H1 (cell line): ENCODE results near the gene PACSIN1. TPM values are rescaled to one million over a fixed set of nuclear protein-coding genes. Genes with fewer than 3 reads are reported as not detected.
A peak's percentile ranks its signal among the peaks of the same experiment; 100 is the strongest.

Experiments
- CTCF ChIA-PET: fragments of 300-600 bp; sonication (Branson Sonifier 250); formaldehyde crosslinking; loops from one replicate; lab custom pipeline; 2021; ENCODE audit not compliant: partially characterized antibody; lab: Charles Lee
- POLR2A ChIA-PET: fragments of 300-600 bp; sonication (Branson Sonifier 250); formaldehyde crosslinking; loops from one replicate; lab custom pipeline; 2021; ENCODE audit warnings: inconsistent platforms; ENCODE audit not compliant: partially characterized antibody; lab: Charles Lee
- DNase-seq, 2 experiments: peaks; one replicate each; pipeline versions ENCODE4 v3.0.0 to v3.0.0-alpha.2; 2010 to 2022; ENCODE audit warnings: low spot score in 2 of 2, low read depth in 1 of 2, mixed read lengths in 1 of 2
- FAIRE-seq: peaks from 2 replicates; lab custom pipeline; 2011; peaks lifted over from hg19 to GRCh38; lab: Jason Lieb, UNC
- H2AFZ ChIP-seq: 2 replicates; pipeline ENCODE4 v1.8.1; 2012; ENCODE audit warnings: low read length, inconsistent platforms
- H2AK5ac ChIP-seq: 2 replicates; pipeline ENCODE4 v1.6.1; 2013; ENCODE audit warnings: low read depth, low read length
- H2BK120ac ChIP-seq: replicated peaks from 2 replicates; pipeline ENCODE3; 2013; ENCODE audit warnings: low read depth, low read length, inconsistent platforms
- H2BK12ac ChIP-seq: 2 replicates; pipeline ENCODE4 v1.6.1; 2013; ENCODE audit warnings: low read depth, low read length
- H2BK15ac ChIP-seq: 2 replicates; pipeline ENCODE4 v1.6.1; 2013; ENCODE audit warnings: low read length
- H2BK20ac ChIP-seq: 2 replicates; pipeline ENCODE4 v1.6.1; 2013; ENCODE audit warnings: low read length
- H2BK5ac ChIP-seq: 2 replicates; pipeline ENCODE4 v1.6.1; 2013; ENCODE audit warnings: low read depth, low read length
- H3K14ac ChIP-seq: 2 replicates; pipeline ENCODE4 v1.6.1; 2013; ENCODE audit warnings: inconsistent platforms; ENCODE audit not compliant: insufficient read length
- H3K18ac ChIP-seq: 2 replicates; pipeline ENCODE4 v1.6.1; 2013; ENCODE audit warnings: low read length; ENCODE audit errors: extremely low read depth
- H3K23ac ChIP-seq: 2 replicates; pipeline ENCODE4 v1.6.1; 2013; ENCODE audit warnings: inconsistent platforms; ENCODE audit not compliant: insufficient read length
- H3K23me2 ChIP-seq: 2 replicates; pipeline ENCODE4 v1.6.1; 2013; ENCODE audit warnings: low read depth, low read length
- H3K27ac ChIP-seq: 2 replicates; pipeline ENCODE4 v1.6.1; 2011; ENCODE audit warnings: low read depth, low read length, inconsistent platforms
- H3K27me3 ChIP-seq, 4 experiments: replicated peaks in 1 of 4; 1 replicate in 1 of 4; 2 replicates in 3 of 4; pipeline versions ENCODE4 v1.6.1 to v1.8.1; 2011 to 2013; ENCODE audit warnings: low read length in 3 of 4, mild to moderate bottlenecking in 3 of 4, inconsistent platforms in 2 of 4, mixed read lengths in 2 of 4, moderate library complexity in 1 of 4; ENCODE audit not compliant: control insufficient read depth in 3 of 4, insufficient read depth in 3 of 4; ENCODE audit errors: extremely low read depth in 1 of 4
- H3K36me3 ChIP-seq, 4 experiments: 2 replicates each; pipeline versions ENCODE4 v1.6.1 to v1.8.1; 2011 to 2013; ENCODE audit warnings: mild to moderate bottlenecking in 4 of 4, low read length in 3 of 4, moderate library complexity in 2 of 4, control low read depth in 1 of 4, inconsistent platforms in 1 of 4; ENCODE audit not compliant: insufficient read depth in 4 of 4, control insufficient read depth in 2 of 4
- H3K4ac ChIP-seq: replicated peaks from 2 replicates; pipeline ENCODE3; 2013; ENCODE audit warnings: low read length, low read depth, mixed read lengths, inconsistent platforms; ENCODE audit not compliant: insufficient read length
- H3K4me1 ChIP-seq, 4 experiments: replicated peaks in 1 of 4; 1 replicate in 1 of 4; 2 replicates in 3 of 4; pipeline versions ENCODE4 v1.6.1 to v1.8.1; 2011 to 2013; ENCODE audit warnings: low read length in 3 of 4, inconsistent platforms in 2 of 4, mixed read lengths in 1 of 4; ENCODE audit not compliant: insufficient read depth in 4 of 4, control insufficient read depth in 3 of 4
- H3K4me2 ChIP-seq, 2 experiments: 2 replicates each; pipeline versions ENCODE4 v1.6.1 to v1.8.1; 2011 to 2013; ENCODE audit warnings: low read depth in 2 of 2, low read length in 2 of 2, control low read depth in 1 of 2, inconsistent platforms in 1 of 2, mild to moderate bottlenecking in 1 of 2; ENCODE audit not compliant: insufficient read depth in 1 of 2
- H3K4me3 ChIP-seq, 4 experiments: fragments of 200-600, 300-600 bp in 1 of 4; sonication (generic), shearing (Covaris generic), sonication (Bioruptor Twin) in 1 of 4; 2 replicates each; pipeline versions ENCODE4 v1.5.1 to v1.8.1; 2011 to 2016; ENCODE audit warnings: low read length in 4 of 4, low read depth in 3 of 4, control low read depth in 2 of 4, inconsistent platforms in 2 of 4, mild to moderate bottlenecking in 2 of 4, mixed read lengths in 1 of 4, moderate library complexity in 1 of 4; ENCODE audit not compliant: insufficient read depth in 2 of 4; ENCODE audit errors: extremely low read depth in 1 of 4
- H3K56ac ChIP-seq: replicated peaks from 2 replicates; pipeline ENCODE3; 2013; ENCODE audit warnings: low read depth, mild to moderate bottlenecking, mixed read lengths, low read length, inconsistent platforms; ENCODE audit not compliant: insufficient read length
- H3K79me1 ChIP-seq: 2 replicates; pipeline ENCODE4 v1.6.1; 2013; ENCODE audit warnings: low read depth, low read length, control low read depth
- H3K79me2 ChIP-seq, 2 experiments: 2 replicates each; pipeline versions ENCODE4 v1.6.1 to v1.8.1; 2012 to 2013; ENCODE audit warnings: low read length in 2 of 2, mild to moderate bottlenecking in 2 of 2, inconsistent platforms in 1 of 2; ENCODE audit not compliant: insufficient read depth in 2 of 2, control insufficient read depth in 1 of 2
- H3K9ac ChIP-seq, 4 experiments: replicated peaks in 1 of 4; 1 replicate in 1 of 4; 2 replicates in 3 of 4; pipeline versions ENCODE4 v1.6.1 to v1.8.1; 2011 to 2013; ENCODE audit warnings: low read depth in 3 of 4, low read length in 3 of 4, control low read depth in 2 of 4, mild to moderate bottlenecking in 2 of 4, moderate library complexity in 2 of 4, inconsistent platforms in 1 of 4; ENCODE audit errors: extremely low read depth in 1 of 4
- H3K9me3 ChIP-seq, 2 experiments: 2 replicates each; pipeline versions ENCODE4 v1.6.1 to v1.8.1; 2012 to 2013; ENCODE audit warnings: mild to moderate bottlenecking in 2 of 2, moderate library complexity in 2 of 2, control low read depth in 1 of 2, inconsistent platforms in 1 of 2, low read depth in 1 of 2, low read length in 1 of 2, mixed read lengths in 1 of 2; ENCODE audit not compliant: insufficient read depth in 2 of 2
- H4K20me1 ChIP-seq, 2 experiments: replicated peaks in 1 of 2; 2 replicates each; pipeline versions ENCODE3 to v1.8.1; 2011 to 2013; ENCODE audit warnings: inconsistent platforms in 2 of 2, low read length in 2 of 2, mild to moderate bottlenecking in 1 of 2; ENCODE audit not compliant: insufficient read depth in 2 of 2, control insufficient read depth in 1 of 2
- H4K5ac ChIP-seq: 2 replicates; pipeline ENCODE4 v1.6.1; 2013; ENCODE audit warnings: low read length, low read depth, mixed read lengths, inconsistent platforms; ENCODE audit not compliant: insufficient read length
- H4K8ac ChIP-seq: 2 replicates; pipeline ENCODE4 v1.8.0; 2013; ENCODE audit warnings: mild to moderate bottlenecking, moderate library complexity, low read length, inconsistent platforms; ENCODE audit not compliant: insufficient read depth; ENCODE audit errors: extremely low read depth
- H4K91ac ChIP-seq: replicated peaks from 2 replicates; pipeline ENCODE3; 2013; ENCODE audit warnings: low read length, mixed read lengths, inconsistent platforms; ENCODE audit not compliant: insufficient read length
- BCL11A ChIP-seq, 2 experiments: IDR thresholded peaks; one replicate each; pipeline ENCODE4 v1.6.1; 2011; ENCODE audit warnings: low read depth in 2 of 2, low read length in 2 of 2, mild to moderate bottlenecking in 2 of 2
- KDM1A ChIP-seq: fragments of 200-600, 300-600 bp; sonication (generic); IDR thresholded peaks from 2 replicates; pipeline ENCODE4 v1.7.1; 2016; ENCODE audit warnings: mild to moderate bottlenecking, low read length, borderline replicate concordance
- MAFK ChIP-seq: IDR thresholded peaks from 2 replicates; pipeline ENCODE4 v1.6.1; 2012; ENCODE audit warnings: low read depth, mild to moderate bottlenecking, improper control_type of control experiment, low read length
- NANOG ChIP-seq: IDR thresholded peaks from 2 replicates; pipeline ENCODE4 v1.6.1; 2011; ENCODE audit warnings: low read length, low read depth, mild to moderate bottlenecking, inconsistent platforms; ENCODE audit not compliant: insufficient read depth, poor library complexity, severe bottlenecking
- POLR2A ChIP-seq, 2 experiments: IDR thresholded peaks; 1 replicate in 1 of 2; 2 replicates in 1 of 2; pipeline ENCODE4 v1.6.1; 2011; ENCODE audit warnings: low read depth in 2 of 2, low read length in 2 of 2, mild to moderate bottlenecking in 2 of 2; ENCODE audit errors: control extremely low read depth in 1 of 2
- SIX5 ChIP-seq: IDR thresholded peaks from 2 replicates; pipeline ENCODE4 v1.6.1; 2011; ENCODE audit warnings: mild to moderate bottlenecking, low read depth, low read length
- SRF ChIP-seq: IDR thresholded peaks from 2 replicates; pipeline ENCODE4 v1.6.1; 2011; ENCODE audit warnings: mild to moderate bottlenecking, low read depth, low read length, moderate library complexity
- SUZ12 ChIP-seq: fragments of 200-600 bp; sonication (generic); IDR thresholded peaks from 2 replicates; pipeline ENCODE4 v1.6.1; 2012; ENCODE audit warnings: mild to moderate bottlenecking, inconsistent platforms, low read length, moderate library complexity, mixed read lengths
- WGBS, 2 experiments: shearing (Covaris generic) in 1 of 2; methylation state at CpG; one replicate each; pipeline versions ENCODE4 v1.1.6 to v1.1.7; 2013 to 2015; ENCODE audit warnings: low lambda C conversion rate in 2 of 2, mixed read lengths in 2 of 2, inconsistent platforms in 1 of 2, low coverage in 1 of 2, missing lambda C conversion rate in 1 of 2; ENCODE audit not compliant: insufficient replicate concordance in 2 of 2, insufficient coverage in 1 of 2, insufficient read length in 1 of 2; ENCODE audit errors: extremely low coverage in 1 of 2, missing lambda C conversion rate in 1 of 2; 5-methylcytosine and 5-hydroxymethylcytosine counted together
- polyA plus RNA-seq, 7 experiments: library from polyadenylated mRNA; depleted of rRNA in 3 of 7; stranded (reverse) in 5 of 7; unstranded in 2 of 7; fragments of >200 nt in 5 of 7; fragments of 200-250 nt in 2 of 7; gene quantifications; 1 replicate in 5 of 7; 2 replicates in 1 of 7; 4 replicates in 1 of 7; pipeline versions ENCODE4 v1.2.1 to v1.2.3, GENCODE V29; 2011 to 2013; ENCODE audit warnings: missing spikeins in 2 of 7, mixed read lengths in 2 of 7
- total RNA-seq: library from RNA; stranded (reverse); fragmentation: NEBNext Ultra II Directional; extraction: Animal tissue kit (Norgen Biotek cat#: 25700); gene quantifications from 2 replicates; pipeline ENCODE4 v1.2.1, GENCODE V29; 2021
- TF ChIP-seq, protein P1 (sequence below): IDR thresholded peaks from 2 replicates; pipeline ENCODE4 v1.6.1; 2012; ENCODE audit warnings: low read length, inconsistent platforms

Gene PACSIN1
- total and polyA plus RNA-seq, 2 of the 8 experiments (the other 6 are each of a cell fraction or from before 2014, with no cell fraction given), result 5.9 to 11.1 TPM

DNA sequence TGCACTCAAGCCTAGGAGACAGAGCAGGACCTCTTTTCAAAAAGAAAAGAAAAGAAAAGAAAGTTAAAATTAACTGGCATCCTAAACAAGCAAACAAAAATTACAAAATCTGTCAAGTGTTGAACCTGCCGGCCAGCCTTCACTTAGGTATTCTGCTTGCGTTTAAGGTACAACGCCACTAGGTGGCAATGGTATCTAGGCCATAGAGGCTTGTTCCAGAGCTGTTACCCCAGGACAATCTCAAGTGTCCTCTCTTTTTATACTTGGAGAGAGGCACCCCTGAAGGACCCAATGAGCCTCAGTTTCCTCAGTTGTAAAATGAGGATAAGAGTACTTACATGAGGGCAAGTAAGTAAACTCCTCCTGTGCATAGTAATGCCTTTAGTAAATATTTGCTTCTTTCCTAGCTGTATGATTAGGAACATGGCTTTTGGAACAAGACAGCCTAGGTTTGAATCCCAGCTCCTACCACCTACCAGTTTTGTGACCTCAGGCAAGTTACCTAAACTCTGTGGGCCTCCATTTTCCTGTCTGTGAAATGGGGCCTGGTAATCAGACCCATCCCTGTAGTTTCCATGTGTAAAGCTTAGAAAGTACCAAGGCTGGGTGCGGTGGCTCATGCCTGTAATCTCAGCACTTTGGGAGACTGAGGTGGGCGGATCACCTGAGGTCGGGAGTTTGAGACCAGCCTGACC is 5.8 kb upstream of the PACSIN1 start:
- Histone ChIP-seq H3K23me2 (peaks cover 2% of the 10 kb centered on the region; the same call in 1 of the 2 replicates), H3K36me3 (no peaks in the 10 kb centered on the region), H3K27ac (no peak overlapping the region), H3K56ac (no peak overlapping the region), H4K20me1 (no peaks in the 10 kb centered on the region), H3K9ac (no peak overlapping the region), H3K4ac (no peak overlapping the region), H3K27me3 (peaks cover 0 to under 1% (median under 1%) of the 10 kb centered on the region in 4 experiments; a peak in 3 of 7 replicates), H2AK5ac (no peak overlapping the region), H3K4me2 (no peak overlapping the region), H3K4me1 (peaks cover 0 to 19% (median 6%) of the 10 kb centered on the region in 4 experiments; a peak in 6 of 7 replicates), H2BK5ac (no peak overlapping the region), H3K9me3 (no peaks in the 10 kb centered on the region), H3K79me2 (no peaks in the 10 kb centered on the region), H2BK12ac (no peak overlapping the region), H4K91ac (no peak overlapping the region), H3K79me1 (no peaks in the 10 kb centered on the region), H4K5ac (no peak overlapping the region), H3K14ac (no peak overlapping the region), H2BK20ac (no peak overlapping the region), H2AFZ (no peak overlapping the region), H3K18ac (no peak overlapping the region), H2BK15ac (no peak overlapping the region; the same call in 1 of the 2 replicates), H4K8ac (no peak overlapping the region), H3K23ac (no peak overlapping the region), H3K4me3 (no peak overlapping the region), H2BK120ac (no peak overlapping the region)
- WGBS, 2 experiments, result 53% methylated on average over 6 of the region's 6 CpGs; no CpG with 5 or more reads in 1 of the 2 experiments
- CTCF ChIA-PET, result interaction anchor here (0.6 to 13.0 kb wide), 52 partner anchors 11 to 745 kb away, joined by 3 to 213 read pairs (median 6); partner anchors contain the start of genes BLTP3A and SMIM29
- peak; percentile 90 for FAIRE-seq
- POLR2A ChIA-PET, result interaction anchor here (0.8 to 3.4 kb wide), 4 partner anchors 33 to 297 kb away, joined by 3 to 10 read pairs (median 4); partner anchors contain the start of genes RPS10 and SNRPC
- peak in 1 of 2 experiments; percentile 59 for DNase-seq
- TF ChIP-seq NANOG, result no peak
- TF ChIP-seq SUZ12, result no peak
- TF ChIP-seq, protein P1, sequence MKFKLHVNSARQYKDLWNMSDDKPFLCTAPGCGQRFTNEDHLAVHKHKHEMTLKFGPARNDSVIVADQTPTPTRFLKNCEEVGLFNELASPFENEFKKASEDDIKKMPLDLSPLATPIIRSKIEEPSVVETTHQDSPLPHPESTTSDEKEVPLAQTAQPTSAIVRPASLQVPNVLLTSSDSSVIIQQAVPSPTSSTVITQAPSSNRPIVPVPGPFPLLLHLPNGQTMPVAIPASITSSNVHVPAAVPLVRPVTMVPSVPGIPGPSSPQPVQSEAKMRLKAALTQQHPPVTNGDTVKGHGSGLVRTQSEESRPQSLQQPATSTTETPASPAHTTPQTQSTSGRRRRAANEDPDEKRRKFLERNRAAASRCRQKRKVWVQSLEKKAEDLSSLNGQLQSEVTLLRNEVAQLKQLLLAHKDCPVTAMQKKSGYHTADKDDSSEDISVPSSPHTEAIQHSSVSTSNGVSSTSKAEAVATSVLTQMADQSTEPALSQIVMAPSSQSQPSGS, result no peak
- TF ChIP-seq SRF, result no peak
- TF ChIP-seq POLR2A (IDR thresholded peaks at IDR 0.05; ENCODE audit: control extremely low read depth in 1 of 2, low read depth in 2 of 2, low read length in 2 of 2), result no peak
- TF ChIP-seq KDM1A, result 0 out of 2 replicates have a peak, but pooled peaks have one; percentile 17
- TF ChIP-seq MAFK, result no peak
- TF ChIP-seq BCL11A (IDR thresholded peaks at IDR 0.05; ENCODE audit: low read depth in 2 of 2, low read length in 2 of 2), result no peak
- no peak for TF ChIP-seq SIX5
